ENCODE results near the gene ANO2. TPM values are rescaled to one million over a fixed set of nuclear protein-coding genes. Genes with fewer than 3 reads are reported as not detected.
A peak's percentile ranks its signal among the peaks of the same experiment; 100 is the strongest.

Gene ANO2
- total RNA-seq, 4 donors from 2014 or later: 2.0 to 9.8 (median 4.9) TPM

DNA sequence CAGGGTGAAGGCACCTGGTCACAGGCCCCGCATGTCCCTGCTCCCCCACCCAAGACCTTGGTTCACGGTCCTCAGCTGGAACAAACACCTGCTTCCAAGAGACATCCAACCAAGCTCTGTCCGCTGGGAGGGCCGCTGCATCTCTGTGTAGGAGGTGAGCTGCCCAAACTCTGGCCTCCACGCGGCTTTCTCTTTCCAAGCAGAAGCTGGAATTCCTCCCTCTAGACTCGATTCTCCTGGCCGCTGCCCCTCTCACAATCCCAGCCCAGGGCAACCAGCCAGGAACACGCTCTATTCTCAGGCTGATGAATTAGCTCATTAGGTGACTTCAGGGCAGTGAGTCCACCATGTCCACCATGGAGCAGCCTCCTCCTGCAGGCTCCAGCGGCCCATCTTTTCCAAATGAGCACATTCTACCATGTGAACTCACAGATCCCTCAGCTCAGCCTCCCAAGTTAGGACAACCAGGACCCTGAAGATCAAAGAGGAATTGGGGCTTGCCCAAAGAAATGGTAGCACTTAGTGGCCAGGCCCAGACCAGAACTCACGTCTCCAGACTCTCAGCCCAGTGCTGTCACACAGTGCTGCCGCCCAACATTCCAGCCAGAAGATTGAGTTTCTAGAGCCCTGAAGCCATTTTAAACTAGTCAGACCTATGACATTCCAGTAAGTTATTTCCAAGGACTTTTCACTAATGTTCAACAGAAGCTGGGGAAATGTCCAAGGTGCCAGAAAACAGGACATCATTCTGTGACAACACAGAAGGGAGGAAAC, 146.6 kb downstream of the ANO2 start:
- H3K36me3 ChIP-seq: no peaks in the 10 kb centered on the region
- H3K27ac ChIP-seq: no peak overlapping the region
- in situ Hi-C loops (cut with MboI; ENCODE audit: low sequenced_read_pairs in 4 of 4) (no loop called here), intact Hi-C loops (cut with DNase I; ENCODE audit: low total_unique reads) (no loop called here)
- DNase-seq: no peak
- TF ChIP-seq POLR2A (IDR thresholded peaks at IDR 0.05): no peak
- TF ChIP-seq, protein P1, sequence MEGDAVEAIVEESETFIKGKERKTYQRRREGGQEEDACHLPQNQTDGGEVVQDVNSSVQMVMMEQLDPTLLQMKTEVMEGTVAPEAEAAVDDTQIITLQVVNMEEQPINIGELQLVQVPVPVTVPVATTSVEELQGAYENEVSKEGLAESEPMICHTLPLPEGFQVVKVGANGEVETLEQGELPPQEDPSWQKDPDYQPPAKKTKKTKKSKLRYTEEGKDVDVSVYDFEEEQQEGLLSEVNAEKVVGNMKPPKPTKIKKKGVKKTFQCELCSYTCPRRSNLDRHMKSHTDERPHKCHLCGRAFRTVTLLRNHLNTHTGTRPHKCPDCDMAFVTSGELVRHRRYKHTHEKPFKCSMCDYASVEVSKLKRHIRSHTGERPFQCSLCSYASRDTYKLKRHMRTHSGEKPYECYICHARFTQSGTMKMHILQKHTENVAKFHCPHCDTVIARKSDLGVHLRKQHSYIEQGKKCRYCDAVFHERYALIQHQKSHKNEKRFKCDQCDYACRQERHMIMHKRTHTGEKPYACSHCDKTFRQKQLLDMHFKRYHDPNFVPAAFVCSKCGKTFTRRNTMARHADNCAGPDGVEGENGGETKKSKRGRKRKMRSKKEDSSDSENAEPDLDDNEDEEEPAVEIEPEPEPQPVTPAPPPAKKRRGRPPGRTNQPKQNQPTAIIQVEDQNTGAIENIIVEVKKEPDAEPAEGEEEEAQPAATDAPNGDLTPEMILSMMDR (IDR thresholded peaks at IDR 0.05 in 4 of 5, conservative IDR thresholded peaks at IDR 0.05 in 1 of 5): no peak
- H3K4me3 ChIP-seq: no peak overlapping the region
- ATAC-seq: no peak
- no peaks in the 10 kb centered on the region for H3K27me3 ChIP-seq
- H3K9me3 ChIP-seq: no peaks in the 10 kb centered on the region
- no peaks in the 10 kb centered on the region for H3K4me1 ChIP-seq

DNA sequence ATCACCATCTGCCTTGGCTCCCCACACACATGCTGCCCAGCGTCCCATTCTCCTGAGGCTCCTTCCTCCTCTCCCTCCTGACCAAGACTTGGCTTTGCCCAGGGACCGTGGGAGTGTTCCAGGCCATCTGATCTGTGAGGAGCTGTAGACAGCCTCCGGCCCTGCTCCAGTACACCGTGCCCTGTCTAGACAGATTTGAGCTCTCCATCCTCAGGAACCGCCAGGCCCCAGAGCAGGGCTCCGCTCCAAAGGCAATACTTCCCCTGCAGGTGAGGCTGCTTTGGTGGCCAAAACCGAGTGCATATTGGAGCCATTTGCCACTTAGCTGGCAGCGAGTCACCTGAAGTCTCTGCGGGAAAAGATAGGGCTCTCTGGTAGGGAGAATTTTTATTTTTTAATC, 147.4 kb downstream of the ANO2 start:
- Histone ChIP-seq H3K4me1 (no peaks in the 10 kb centered on the region), H3K27ac (no peak overlapping the region), H3K9me3 (no peaks in the 10 kb centered on the region), H3K27me3 (no peaks in the 10 kb centered on the region), H3K4me3 (no peak overlapping the region), H3K36me3 (no peaks in the 10 kb centered on the region)
- DNase-seq: no peak
- TF ChIP-seq POLR2A (IDR thresholded peaks at IDR 0.05): no peak
- TF ChIP-seq, protein P1 (IDR thresholded peaks at IDR 0.05 in 4 of 5, conservative IDR thresholded peaks at IDR 0.05 in 1 of 5): no peak
- no peak for ATAC-seq
- intact Hi-C loops (cut with DNase I; ENCODE audit: low total_unique reads): no loop called here
- in situ Hi-C loops (cut with MboI; ENCODE audit: low sequenced_read_pairs in 4 of 4): no loop called here

DNA sequence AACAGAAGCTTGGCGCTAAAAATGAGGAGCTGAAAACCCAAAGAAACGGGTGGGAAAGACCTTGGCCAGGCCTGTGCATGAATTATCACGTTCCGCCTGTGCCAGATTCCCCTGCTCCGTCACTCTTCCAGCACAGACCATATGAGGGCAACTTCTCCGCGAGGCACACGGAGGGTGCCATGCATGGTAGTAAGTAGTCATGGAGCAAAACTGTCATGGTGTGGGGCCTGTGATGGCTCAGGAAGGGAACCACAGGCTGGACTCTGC, 148.2 kb downstream of the ANO2 start:
- TF ChIP-seq, protein P1 (IDR thresholded peaks at IDR 0.05 in 4 of 5, conservative IDR thresholded peaks at IDR 0.05 in 1 of 5): no peak
- no peak for TF ChIP-seq POLR2A (IDR thresholded peaks at IDR 0.05)
- no peak for DNase-seq
- intact Hi-C loops (cut with DNase I; ENCODE audit: low total_unique reads): no loop called here
- no peaks in the 10 kb centered on the region for H3K36me3 ChIP-seq
- H3K4me3 ChIP-seq: no peak overlapping the region
- in situ Hi-C loops (cut with MboI; ENCODE audit: low sequenced_read_pairs in 4 of 4): no loop called here
- no peaks in the 10 kb centered on the region for H3K27me3 ChIP-seq
- no peak overlapping the region for H3K27ac ChIP-seq
- no peaks in the 10 kb centered on the region for H3K9me3 ChIP-seq
- no peaks in the 10 kb centered on the region for H3K4me1 ChIP-seq
- no peak for ATAC-seq

DNA sequence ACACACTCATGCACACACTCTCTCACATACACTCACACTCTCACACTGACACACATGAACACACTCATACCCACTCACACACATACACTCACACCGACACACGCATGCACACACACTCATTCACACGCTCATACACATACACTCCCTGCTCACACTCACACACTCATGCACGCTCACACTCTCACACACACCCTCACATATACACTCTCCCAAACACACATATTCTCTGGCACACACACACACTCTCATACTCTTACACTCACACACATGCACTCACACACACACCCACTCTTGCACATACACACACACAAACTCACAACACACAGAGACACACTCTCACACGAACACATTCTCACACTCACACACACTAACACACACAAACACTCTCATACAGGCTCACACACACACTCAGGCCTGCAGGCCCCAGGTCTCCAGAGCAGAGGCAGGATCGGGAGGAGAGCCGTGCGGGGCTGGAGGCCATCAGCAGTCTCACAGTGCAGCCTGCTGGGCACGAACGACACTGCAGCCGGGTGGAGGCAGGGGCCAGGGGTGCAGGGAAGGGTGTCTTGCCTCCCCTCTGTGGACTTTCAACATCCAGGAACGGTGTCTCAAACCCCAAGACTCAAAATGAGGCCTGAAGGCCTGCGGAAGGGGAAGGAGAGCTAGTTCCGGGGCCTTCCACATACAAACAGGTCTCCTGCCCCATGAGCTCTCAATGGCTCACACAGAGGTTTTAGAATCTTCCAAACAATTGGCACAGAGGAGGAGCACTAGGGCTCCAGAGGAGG, 148.7 kb downstream of the ANO2 start:
- no peak for DNase-seq
- TF ChIP-seq POLR2A (IDR thresholded peaks at IDR 0.05): no peak
- TF ChIP-seq, protein P1 (IDR thresholded peaks at IDR 0.05 in 4 of 5, conservative IDR thresholded peaks at IDR 0.05 in 1 of 5): peak in 1 of 5 experiments; percentile 19
- in situ Hi-C loops (cut with MboI; ENCODE audit: low sequenced_read_pairs in 4 of 4): no loop called here
- Histone ChIP-seq H3K9me3 (no peaks in the 10 kb centered on the region), H3K4me3 (no peak overlapping the region), H3K36me3 (no peaks in the 10 kb centered on the region), H3K27ac (no peak overlapping the region), H3K27me3 (no peaks in the 10 kb centered on the region), H3K4me1 (no peaks in the 10 kb centered on the region)
- intact Hi-C loops (cut with DNase I; ENCODE audit: low total_unique reads): no loop called here
- ATAC-seq: no peak
